ENCODE data around the gene CMIP.

CMIP gene

DNA sequence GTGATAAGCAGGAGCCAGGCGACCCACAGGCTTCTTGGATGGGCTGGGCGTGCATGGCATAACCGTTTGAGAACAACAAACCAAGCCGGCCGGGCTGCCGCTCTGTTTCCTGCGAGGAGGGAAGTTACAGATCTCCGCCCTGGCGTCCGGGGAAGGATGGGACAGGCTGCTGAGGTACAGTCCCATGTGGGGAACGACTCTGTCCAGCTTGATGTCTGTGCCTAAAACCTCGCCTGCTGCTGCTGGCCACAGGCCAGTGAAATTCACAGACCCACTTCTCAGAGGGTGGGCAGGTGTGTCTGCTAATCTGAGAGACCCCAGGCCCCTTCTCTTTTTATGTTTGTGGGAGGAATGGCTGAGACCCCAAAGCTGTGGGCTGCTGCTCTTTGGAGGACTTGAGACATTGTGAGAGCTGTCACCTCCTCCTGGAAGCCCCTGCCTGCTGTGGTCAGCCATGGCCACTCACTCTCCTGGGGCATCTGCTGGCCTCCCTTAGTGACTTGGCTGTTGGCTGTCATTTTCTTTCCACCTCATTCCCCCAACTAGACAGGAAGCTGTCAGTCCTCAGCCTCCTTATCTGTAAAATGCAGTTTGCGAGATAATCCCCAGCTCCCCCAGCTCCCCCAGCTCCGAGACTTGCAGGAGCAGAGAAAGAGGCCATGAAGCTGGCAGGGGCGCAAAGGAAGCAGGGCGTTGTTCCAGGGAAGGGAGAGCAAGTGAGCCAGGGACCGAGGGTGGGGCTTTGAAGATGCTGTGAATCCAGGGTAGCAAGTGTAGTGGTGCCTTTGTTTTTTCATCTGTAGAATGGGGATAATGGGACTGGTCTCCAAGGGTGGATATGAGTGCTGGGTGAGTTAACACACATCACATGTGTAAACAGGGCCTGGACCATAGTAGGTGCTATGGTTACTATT lies 51.0 kb downstream of the CMIP start:
- no peak for DNase-seq (ENCODE audit: low spot score)

DNA sequence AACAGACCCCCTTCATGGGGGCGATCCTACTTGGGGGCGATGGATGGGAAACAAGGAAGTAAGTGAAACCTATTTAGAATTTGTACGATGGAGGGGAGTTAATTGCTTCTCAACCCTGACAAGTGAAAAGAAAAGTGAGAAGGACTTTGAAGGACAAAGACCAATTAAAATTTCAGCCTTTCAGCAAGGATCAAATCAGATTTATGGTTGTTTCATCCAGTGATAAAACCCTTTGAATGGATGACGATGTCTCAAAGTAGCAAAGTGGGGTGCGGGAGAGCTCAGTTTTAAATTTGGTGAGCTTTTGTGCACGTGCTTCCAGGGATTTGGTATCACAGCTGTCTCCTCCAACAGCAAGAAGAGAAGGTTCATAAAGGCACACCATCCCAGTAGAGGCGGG lies 51.7 kb downstream of the CMIP start:
- DNase-seq (ENCODE audit: low spot score) = no peak

DNA sequence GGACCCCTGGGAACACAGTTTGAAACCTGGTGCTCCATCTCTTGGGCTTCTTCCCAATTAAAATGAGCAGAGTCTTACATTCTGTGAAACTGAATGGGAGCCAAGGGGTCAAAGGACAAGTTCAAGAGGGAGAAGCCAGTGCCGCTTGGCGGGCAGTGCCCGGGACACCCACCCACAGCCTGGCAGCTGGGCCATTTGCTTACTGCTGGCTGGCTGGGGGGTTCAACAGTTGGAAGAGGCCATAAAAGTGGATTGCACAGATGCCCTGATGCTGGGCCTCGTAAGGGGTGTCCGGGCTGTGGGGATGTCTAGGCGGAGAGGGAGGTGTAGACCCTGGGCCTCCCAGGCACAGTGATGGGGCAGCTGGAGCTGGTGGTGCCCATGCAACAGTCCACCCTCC lies 52.1 kb downstream of the CMIP start:
- no peak for DNase-seq (ENCODE audit: low spot score)

DNA sequence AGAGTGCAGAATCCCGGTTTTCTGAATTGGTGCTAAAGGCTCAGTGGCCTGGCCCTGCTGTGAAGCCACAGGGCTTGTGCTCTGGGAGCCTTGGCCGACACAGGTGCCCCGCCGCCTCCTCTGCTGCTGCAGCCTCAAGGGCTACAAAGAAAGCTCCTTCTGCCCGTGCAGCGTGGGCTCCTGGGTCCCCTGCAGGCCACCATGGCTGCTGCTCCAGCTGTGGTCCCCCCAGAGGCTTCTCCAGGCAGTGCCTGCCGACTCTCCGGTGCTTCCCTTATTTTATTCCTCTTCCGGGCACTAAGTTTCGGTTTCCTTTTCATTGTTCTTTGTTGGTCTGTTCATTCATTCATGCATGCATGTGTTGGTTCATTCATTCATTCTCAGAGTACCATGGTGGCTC lies 53.1 kb downstream of the CMIP start:
- DNase-seq (ENCODE audit: low spot score) = no peak

DNA sequence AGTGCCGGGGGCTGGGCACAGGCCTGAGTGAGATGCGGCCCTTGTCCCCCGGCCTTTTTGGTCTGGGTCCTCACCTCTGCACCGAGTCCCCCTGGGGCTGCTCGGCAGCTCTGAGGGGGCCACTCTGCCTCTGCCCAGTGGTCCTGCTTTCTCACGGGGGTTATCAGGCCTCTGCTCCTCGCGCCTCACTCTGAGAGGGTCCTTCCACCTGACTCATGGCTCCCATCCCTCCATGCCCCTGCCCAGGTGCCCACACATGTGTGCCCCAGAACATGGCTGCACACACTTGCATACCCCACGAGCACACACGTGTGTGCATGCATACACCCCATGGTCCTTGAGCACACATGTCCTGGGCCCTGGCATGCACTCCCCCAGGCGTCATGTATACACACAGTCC lies 53.7 kb downstream of the CMIP start:
- DNase-seq (ENCODE audit: low spot score) = no peak

DNA sequence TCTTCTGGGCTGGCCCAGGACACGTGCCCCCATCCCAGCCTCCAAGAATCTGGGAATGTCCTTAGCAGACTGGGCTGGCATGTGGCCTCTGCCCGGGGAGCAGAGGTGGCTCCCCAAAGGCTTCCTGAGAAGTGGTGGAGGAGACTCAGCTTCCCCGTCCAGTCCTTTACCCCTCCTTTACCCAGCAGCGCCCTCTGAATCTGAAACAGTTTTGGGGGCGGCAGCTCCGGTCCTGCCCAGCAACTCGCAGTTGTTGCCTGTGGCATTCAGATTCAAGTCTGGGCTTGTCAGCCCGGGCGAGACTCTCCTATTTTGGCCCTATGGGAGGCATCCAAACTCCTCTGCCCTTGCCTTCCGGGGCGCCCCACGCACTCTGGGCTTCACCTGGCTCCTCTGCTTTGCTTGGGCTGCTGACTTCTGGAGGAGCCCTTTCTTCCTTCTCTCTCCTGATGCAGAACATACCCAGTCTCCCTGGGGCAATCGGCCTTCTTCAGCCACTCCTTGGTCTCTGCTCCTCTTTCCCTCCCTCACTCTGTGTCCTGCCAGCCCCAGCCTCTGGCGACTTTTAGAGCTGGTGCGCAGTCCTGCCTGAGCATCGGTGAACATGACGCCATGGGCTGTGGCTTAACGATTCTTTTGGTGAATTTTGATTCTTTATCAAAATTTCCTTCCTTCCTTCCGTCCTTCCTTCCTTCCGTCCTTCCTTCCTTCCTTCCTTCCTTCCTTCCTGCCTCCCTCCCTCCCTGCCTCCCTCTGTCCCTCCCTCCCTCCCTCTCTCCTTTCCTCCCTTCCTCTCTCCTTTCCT lies 55.2 kb downstream of the CMIP start:
- no peak for DNase-seq (ENCODE audit: low spot score)

DNA sequence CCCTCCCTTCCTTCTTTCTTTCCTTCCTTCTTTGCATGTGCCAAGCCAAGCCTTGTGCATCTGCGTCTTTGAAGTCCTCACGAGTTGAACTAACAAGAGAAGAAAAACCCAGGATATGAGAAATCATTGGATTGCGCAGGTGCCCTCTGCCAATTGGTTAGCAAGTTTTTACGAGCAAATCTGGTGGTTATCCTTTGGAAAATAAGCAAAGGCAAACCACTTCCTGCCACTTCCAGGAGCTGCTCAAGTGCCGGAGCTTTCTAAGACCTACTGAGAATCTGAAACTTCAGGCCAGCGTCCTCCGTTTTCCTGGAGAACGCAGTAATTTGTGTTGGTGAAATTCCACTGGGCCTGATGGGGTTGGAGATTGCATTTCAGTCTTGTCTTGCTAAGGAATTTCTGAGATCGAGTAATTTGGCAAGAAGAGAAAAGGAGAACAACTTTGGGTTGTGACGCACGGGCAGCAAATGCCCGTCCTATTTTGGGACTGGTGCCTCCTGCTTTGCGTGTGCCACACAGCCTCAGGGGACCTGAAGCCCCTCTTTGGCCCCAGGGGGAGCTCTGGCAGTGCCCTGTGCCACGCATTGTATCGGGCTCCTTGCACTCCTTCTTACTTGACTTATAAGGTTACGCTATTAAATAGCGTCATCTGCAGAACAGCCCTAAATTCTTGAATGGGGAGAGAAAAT lies 56.4 kb downstream of the CMIP start:
- DNase-seq (ENCODE audit: low spot score) = no peak

DNA sequence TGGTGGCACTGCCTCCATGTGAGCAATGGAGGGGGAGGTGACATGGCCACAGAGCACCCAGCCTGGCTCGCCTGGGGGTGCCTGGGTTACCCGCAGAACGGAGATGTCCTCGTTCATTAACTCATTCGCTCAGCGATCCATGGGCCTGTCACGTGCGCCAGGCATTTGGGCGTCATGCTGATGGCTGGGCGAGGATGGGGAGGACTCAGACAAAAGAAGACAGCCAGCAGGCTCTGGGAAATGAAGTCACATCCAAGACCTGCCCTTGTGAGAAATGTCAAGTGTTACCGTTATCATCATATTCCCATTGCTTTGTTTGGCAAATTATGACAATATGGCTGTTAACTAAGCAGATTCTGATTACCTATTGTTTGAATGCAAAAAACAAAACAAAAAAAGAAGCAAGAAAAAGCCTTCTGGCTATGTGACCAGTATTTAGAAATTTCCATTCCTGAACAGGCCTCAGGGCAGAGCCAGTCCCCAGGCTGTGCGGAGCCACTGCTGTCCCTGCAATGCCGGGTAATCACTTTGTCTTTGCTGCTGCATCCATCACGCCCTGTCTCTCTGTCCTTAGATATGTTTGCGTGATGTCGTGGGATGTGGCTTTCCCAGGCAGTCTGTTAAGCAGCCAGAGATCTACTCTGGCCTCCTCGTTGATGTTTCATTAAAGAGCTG lies 57.9 kb downstream of the CMIP start:
- DNase-seq (ENCODE audit: low spot score) = no peak

DNA sequence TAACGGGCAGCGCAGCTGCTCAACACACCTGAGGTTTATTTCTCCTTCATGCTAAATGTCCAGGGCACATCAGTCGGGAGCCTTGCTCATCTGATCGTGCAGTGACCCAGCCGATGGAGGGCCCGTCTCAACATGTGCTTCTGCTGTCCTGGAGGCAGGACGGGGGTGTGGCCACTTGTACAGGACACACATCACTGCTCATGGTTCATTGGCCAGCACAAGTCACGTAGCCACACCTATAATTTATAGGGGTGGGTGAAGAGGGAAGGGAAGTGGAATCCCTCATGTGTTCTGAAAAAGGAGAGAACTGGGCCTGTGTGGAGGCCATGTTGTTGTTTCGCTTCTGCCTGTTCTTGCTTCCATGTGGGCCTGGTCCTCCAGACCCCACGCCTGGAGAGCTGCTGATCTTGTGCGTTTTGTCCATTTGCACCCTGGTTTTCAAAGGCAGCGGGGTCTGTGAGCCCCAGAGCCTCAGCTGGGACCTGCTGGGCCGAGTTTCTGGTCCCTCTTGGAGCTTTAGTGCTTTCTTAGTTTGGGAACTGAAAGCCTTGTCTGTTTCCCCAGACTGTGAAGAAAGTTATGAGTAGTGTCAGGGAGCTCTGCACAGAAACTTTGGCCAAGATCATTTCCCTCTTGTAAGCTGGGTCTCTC lies 60.5 kb downstream of the CMIP start:
- no peak for DNase-seq (ENCODE audit: low spot score)

DNA sequence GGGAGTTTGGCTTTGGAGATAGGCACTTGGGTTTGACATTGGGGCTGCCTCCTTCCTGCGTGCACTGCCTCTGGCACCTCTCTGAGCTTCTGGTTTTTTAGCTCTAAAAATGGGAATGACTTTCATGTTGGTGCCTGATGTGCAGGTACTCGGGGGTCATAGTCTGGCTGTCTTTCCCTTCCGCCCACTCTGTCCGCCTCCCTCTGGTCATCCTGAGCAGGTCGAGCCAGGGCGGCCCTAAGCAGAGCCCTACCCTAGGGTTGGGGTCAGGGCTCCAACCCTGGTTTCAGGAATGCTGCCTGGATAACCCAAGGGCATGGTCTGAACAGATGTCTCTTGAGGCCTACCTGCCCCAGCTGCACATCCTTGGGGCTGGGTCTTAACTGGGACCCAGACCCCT lies 64.8 kb downstream of the CMIP start:
- DNase-seq (ENCODE audit: low spot score) = no peak

DNA sequence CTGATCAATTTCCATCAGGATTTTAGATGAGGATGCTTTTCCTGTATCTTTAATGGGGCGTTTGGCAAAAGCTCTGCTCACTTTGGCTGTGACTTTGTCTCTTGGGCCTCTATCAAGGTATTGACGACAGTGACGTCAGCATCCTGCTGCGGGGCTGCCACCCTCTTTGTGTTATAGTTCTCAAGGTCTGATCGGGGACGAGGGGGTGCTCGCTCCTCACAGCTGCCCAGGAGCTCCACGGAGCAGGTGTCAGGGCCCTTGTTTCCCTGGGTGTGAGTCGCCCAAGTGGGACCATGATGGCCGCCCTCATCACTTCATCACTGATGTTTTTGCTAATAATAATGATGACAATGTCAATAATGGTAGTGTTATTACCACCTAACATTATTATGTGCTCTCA lies 65.4 kb downstream of the CMIP start:
- no peak for DNase-seq (ENCODE audit: low spot score)

DNA sequence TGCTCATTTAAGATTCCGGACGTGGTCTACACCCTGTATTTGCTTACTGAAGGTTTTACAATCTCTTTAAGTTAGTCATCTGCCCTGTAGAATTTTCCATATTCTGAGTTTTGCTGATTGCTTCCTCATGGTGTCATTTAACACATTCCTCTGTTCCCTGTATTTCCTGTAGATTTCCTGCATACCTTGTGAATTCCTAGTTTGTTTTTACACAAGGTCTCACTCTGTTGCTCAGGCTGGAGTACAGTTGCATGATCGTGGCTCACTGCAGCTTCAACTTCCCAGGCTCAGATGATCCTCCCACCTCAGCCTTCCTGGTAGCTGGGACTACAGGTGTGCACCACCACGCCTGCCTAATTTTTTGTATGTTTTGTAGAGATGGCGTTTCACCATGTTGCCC lies 66.8 kb downstream of the CMIP start:
- DNase-seq (ENCODE audit: low spot score) = no peak

DNA sequence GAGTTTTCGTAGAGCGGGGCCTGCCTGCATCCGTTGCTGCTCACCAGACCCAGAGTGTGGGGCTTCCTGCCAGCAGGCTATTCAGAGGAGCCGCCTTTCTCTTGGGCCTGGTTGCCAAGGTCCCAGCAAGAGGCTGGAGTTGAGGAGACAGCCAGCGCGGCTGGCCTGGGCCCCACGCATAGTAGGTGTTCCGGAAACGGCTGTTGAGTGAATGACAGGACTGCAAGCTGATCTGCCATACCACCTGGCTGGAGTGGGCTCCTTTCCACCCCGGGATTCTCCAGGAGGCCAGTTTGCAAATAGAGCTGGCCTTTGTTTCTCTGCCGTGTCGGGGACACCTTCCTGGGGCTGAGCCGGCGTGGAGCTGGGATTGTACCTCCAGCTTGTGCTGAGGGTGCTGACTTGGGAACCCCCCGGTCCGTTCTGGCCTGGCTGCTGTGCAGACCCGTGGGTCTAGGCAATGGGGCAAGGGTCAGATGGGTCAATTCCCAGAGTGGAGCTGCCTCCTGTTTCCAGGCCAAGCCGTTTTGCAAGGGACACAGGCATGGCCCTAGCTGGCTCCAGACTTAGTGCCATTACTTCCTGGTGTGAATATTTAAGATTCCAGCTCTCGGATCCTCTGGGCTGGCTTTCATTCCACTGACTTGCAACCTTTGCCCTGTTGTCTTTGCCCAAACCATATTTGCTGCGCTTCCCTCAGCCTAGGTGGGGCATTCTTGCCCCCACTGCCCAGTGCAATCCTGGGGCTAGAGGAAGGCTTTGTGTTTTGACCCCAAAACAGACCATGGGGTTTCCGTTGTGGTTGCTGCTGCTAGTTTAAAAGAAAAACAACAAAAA lies 68.8 kb downstream of the CMIP start:
- DNase-seq (ENCODE audit: low spot score) = no peak

DNA sequence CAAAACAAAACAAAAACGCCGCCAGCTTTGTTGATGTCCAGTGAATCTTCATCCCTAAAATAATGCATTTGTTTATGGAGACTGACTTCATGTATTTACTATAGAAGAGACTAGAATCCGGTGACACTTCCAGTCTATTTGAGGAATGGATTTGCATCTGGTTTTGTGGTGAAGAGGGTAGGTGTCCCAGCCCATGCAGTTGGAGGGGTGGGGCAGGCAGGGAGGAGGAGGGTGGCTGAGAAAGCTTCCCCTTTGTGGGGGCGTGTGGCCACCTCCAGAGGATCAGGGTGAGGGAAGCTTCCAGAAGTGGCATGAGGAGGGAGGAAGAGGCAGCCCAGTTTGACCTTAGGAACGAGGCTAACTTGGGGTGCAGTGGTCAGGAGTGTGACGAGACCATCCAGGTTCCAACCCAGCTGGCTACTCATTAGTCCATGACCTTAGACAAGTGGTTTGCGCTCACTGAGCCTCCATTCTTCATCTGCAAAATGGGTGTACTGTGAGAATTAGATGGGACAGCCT lies 69.5 kb downstream of the CMIP start:
- no peak for DNase-seq (ENCODE audit: low spot score)

DNA sequence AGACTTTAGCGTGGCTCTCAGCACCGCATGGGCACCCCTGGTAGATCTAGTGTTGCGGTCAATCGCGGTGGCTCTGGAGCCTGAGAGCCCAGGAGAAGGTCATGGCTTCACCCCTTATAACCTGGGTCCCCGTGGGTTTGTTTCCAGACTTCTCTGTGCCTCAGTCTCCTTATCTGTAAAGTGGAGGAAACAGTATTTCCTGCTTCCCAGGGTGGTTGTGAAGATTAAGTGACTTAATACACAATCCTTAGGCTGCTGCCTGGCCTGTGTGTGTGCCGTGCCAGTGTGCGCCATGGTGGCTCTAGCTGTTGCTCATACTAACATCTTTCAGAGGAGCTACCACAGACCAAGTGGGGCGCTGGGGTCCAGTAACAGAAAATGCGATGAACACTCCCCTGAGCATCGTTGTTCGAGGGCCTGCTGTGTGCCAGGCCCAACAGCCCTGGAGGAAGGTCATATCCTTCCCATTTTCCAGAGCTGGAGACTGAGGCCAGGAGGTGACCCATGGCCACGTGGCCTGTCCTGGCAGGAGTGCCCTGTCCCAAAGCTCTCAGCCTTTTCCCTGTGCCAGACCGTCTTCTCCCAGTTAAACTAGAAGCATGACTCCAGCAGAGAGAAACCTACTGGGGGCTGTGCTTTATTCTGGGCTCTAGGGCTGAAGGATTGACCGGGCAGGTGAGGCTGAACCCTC lies 70.1 kb downstream of the CMIP start:
- no peak for DNase-seq (ENCODE audit: low spot score)

DNA sequence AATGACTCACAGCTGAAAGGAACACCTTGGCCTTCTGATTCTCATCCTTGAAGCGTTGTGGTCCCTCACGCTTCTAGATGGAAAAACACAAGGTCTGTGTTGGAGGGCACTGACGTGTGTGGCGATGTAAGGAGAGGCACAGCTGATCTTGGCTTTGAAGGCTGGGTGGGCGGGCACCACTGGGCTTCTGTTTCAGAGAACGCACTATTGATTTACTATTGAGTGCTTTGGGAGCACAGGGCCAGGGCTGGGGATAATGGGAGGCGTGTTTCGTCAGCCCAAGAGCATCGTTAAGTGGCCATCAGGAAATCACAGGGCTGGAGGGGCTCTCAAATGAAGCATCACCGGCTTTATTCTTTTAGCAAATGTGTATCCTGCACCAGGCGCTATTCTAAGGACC lies 70.7 kb downstream of the CMIP start:
- no peak for DNase-seq (ENCODE audit: low spot score)

DNA sequence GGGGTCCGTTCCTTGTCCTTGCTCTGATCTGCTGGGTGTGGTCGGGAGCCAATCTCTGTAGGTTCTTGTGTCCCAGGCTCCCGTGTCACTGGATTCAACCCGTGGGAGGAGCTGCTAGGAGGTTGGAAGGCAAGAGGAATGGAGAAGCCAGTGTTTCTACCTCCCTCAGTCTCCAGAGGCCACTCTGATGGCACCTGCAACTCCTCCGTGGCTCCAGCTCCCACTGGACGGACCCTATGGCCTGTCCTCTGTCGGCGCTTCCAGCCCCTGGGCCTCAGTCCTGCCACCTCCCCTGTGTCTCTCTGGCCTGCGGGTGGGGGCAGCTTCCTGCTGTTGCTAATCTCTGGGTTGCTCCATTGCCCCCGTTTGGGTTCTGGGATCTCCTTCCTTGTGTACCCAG lies 71.1 kb downstream of the CMIP start:
- DNase-seq (ENCODE audit: low spot score) = no peak

DNA sequence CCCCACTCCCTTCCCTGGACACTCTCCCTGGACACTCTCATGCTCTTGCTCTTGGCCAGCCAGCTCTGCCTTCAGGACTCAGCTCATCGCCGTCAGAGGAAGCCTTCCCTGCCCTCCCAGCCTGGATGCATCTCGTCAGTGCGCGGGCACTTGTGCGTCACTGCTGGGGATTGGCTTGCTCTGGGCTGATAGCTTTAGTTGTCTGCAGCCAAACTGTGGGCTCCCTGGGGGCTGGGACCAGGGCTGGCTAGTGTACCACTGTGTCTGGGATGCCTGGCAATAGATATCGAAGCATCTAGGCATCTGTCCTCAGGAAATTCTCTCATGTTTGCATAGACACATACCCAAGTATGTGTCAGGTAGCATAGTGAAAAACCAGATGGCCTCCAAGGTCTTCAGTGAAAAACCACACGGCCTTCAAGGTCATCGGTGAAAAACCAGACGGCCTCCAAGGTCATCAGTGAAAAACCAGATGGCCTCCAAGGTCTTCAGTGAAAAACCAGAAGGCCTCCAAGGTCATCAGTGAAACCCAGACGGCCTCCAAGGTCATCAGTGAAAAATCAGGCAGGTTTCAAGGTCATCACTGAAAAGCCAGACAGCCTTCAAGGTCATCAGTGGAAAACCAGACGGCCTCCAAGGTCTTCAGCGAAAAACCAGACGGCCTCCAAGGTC lies 72.0 kb downstream of the CMIP start:
- DNase-seq (ENCODE audit: low spot score) = no peak

DNA sequence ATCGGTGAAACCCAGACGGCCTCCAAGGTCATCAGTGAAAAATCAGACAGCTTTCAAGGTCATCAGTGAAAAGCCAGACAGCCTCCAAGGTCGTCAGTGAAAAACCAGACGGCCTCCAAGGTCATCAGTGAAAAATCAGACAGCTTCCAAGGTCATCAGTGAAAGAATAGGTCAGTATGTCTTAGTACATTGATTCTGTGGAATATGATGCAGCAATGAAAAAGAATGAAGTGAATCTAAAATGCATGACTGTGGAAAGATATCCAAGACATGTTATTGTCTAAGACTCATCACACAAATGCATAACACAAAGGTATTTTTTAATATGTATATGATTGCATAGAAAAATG lies 72.5 kb downstream of the CMIP start:
- no peak for DNase-seq (ENCODE audit: low spot score)

All from CD4-positive, alpha-beta T cell treated with Interleukin-2 at 100 ng/mL for 4 hours (primary cell).